GM19099 (cell line): ENCODE measurements around the gene TPD52L1.

ENCODE experiments used
- POLR2A ChIP-seq: IDR thresholded peaks from 3 replicates; pipeline ENCODE4 v1.6.1; 2011; ENCODE audit warnings: low read depth; ENCODE audit not compliant: insufficient read length; ENCODE audit errors: extremely low read depth

Gene TPD52L1

GRCh38 chr6:125190667-125191066 lies 37.1 kb downstream of the TPD52L1 start:
- TF ChIP-seq POLR2A = no peak

- TF ChIP-seq POLR2A = no peak
Observed at GRCh38 chr6:125191916-125192609, 38.5 kb downstream of the TPD52L1 start.

- no peak for TF ChIP-seq POLR2A
Observed at GRCh38 chr6:125192610-125192930, 39.0 kb downstream of the TPD52L1 start.

DNA sequence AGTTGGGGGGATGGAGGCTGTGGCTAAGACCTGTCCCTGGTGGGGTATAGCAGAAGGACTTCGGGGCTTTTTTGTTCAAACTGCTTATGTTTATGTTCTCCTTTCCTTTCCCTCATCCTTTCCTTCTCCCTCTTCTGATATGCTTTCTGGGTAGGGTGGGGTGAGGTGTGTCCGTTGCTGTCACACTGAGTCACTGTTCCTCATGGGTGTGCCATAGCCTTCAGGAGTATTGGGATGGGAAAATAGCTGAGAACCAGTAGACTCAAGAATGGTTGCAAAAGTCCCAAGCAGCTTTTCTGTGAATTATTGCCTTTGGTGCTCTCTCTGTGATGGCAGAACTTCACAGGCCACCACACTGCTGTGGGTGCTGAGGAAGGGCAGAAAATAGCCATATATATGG lies 39.6 kb downstream of the TPD52L1 start:
- TF ChIP-seq POLR2A = no peak

DNA sequence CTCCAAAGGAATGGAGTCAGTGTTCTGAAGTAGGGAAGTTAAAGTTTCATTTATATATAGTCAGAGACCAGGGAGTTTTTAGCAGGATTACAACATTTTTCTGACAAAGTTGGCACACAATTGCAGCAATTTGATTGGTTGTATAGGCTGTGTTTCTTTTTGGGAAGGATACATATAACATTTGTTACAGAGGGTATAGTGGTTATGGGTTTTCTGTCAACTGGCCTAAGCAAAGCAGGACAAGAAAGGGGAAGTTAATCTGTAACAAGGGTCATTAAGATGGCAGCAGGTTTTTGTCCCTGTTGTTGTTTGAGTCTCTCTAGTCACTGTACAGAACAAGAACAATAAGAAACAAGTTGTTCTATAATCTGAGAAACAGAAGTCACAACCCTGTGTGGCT lies 41.4 kb downstream of the TPD52L1 start:
- no peak for TF ChIP-seq POLR2A

- no peak for TF ChIP-seq POLR2A
Observed at GRCh38 chr6:125195526-125195925, 42.0 kb downstream of the TPD52L1 start.

- no peak for TF ChIP-seq POLR2A
Observed at GRCh38 chr6:125196613-125197012, 43.0 kb downstream of the TPD52L1 start.

GRCh38 chr6:125197795-125198269 lies 44.3 kb downstream of the TPD52L1 start:
- no peak for TF ChIP-seq POLR2A

DNA sequence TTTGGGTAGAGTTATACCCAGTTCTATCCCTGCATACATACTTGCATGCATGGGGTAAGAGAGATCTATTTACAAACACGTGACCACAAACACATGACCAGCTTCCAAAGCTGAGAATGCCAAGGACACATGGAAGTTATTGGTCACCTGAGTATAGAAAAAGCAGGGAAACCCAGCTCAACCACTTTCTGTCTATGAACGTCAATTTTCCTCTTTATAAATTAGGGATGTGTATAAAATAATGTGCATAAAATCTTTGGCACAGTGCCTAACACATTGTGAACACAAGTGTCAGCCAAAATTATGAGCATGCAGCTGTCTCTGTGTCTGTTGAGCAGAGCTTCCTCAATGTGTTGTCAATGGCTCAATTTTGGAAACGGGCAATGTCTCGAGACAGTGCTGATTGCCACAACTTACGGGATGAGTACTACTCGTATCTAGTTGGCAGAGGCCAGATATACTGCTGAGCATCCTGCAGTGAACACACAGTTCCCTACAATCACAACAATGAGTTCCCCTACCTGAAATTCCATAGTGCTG lies 44.9 kb downstream of the TPD52L1 start:
- TF ChIP-seq POLR2A = no peak

DNA sequence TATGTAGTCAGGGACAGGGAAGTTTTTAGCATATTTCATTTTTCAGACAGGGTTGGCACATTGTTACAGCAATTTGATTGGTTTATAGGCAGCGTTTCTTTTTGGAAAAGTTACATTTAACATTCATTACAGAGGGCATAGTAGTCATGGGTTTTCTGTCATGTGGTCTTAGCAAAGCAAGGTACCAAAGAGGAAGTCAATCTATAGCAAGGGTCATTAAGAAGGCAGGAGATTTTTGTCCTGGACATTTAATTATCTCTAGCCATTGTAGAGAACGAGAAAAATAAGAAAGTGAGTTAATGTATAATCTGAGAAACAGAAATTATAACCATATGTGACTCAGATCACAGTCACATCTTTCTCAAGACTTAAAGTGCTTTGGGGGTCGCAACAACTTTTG lies 47.4 kb downstream of the TPD52L1 start:
- no peak for TF ChIP-seq POLR2A

DNA sequence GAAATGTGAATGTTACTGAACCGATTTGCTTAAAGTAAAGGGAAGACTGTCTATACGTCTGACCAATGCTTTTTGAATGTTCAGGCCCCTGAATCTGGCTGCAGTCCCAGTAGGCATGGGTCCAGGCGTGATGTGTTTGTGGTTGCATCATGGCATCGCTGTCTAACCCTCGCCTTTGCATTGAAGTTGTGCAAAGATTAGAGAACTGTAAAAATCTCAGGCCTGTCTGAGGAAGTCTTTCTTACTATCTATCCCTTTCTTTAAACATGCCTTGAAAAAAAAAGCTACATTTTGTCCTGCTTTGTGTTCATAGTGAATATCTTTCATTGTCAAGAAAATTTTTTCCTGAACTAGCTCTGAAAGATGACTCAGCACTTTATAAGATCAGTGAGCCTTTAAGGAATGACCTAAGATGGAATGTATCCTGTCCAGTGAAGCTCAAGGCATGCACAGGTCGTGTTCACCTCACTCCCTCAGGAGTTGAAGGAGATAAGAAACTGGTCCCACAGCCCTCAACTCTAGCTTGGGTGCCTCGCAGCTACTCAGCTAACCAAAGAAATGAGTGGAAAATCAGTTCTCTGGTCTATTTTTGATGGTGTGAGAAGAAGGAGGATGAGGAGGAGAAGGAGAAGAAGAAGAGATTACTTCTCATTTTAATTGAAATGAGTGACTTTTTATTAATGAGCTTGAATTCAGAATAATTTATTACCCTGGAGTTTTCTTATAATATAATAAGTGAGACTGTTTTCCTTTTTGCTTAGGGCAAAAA lies 48.6 kb downstream of the TPD52L1 start:
- no peak for TF ChIP-seq POLR2A

DNA sequence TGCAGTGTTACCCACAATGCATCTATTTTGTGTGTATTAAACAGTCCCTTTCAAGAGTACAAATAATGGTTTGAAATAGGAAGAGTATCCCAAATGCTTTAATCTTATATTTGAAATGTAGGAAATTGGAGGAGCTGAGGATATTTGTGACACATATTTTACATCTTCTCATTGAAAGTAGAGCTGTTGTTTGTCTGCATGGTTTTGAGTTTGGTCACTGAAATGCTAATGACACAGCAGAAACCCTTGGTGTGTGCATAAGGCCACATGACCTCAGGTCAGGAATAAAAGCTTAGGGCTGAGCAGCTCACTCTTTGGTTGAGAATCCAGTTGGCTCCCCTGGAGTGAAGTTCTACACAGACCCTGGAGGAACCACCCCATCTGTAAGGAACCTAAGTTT lies 49.8 kb downstream of the TPD52L1 start:
- TF ChIP-seq POLR2A = no peak

DNA sequence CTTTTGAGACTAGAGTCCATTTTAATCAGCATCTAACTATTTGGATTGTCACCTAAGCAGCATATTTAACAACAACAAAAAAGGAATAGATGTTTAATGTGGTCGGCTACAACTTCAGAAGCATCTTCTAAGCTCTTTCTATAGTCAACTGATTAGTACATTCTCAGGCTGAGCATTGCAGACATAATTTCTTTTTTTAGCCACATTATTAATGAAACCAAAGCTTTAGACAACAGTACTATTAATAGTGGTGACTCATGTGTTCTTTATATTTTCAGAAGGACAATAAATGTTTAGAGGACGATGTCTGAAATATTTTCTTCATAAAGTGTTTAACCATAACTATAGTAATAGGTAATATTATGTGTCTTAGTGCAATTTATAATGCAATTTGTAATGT lies 52.4 kb downstream of the TPD52L1 start:
- TF ChIP-seq POLR2A = no peak

GRCh38 chr6:125206389-125206788 lies 52.8 kb downstream of the TPD52L1 start:
- TF ChIP-seq POLR2A = no peak

- TF ChIP-seq POLR2A = no peak
Observed at GRCh38 chr6:125207956-125208355, 54.4 kb downstream of the TPD52L1 start.

DNA sequence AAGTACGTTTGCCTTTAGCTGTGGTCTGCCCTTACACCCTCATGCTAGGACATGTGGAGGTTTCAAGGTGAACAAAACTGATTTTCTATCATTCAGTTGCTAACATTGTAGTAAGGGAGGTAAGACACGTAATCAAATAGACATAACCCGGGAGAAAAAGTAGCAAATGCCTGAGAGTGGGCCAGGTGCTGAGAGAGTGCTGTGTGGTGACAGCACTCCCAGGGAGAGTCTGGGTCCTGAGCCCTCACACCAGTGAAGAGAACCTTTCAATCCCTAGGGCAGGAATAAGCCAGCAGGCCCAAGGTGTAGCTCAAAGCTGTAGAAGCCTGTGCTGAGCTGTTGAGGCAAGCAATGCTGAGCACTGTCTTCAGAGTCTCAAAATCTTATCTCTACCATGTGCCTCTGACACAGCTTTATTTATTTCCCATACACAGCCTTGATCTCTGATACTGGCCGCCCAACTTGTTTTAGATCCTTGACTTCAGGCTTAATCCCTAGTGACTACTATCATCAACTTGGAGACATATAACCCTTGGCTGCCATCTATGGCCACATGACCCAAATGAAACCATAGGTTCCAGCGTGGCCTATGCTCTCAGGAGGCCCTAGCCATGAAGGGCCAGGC lies 55.2 kb downstream of the TPD52L1 start:
- no peak for TF ChIP-seq POLR2A
